PC-9 (cell line): Measurements from ENCODE around the gene SHCBP1. TPM values are rescaled to one million over a fixed set of nuclear protein-coding genes. Genes with fewer than 3 reads are reported as not detected.
A peak's percentile ranks its signal among the peaks of the same experiment; 100 is the strongest.

ENCODE experiments used
- BruUV-seq: library from RNA; stranded (reverse); fragments of 400-500 nt; replicated peaks from 2 replicates; lab custom pipeline; 2021; lab: Mats Ljungman, UMichigan
- CTCF ChIA-PET: fragments of 300-600 bp; sonication (Branson Sonifier 250); formaldehyde crosslinking; loops from one replicate; lab custom pipeline; 2022; ENCODE audit warnings: antibody characterized with exemption; lab: Charles Lee
- POLR2A ChIA-PET: fragments of 300-600 bp; sonication (Branson Sonifier 250); formaldehyde crosslinking; loops from one replicate; lab custom pipeline; 2022; ENCODE audit warnings: antibody characterized with exemption; ENCODE audit not compliant: unreplicated experiment; lab: Charles Lee
- DNase-seq, 2 experiments: peaks; one replicate each; pipeline versions ENCODE4 v3.0.0 to v3.0.0-alpha.2; 2015 to 2022; ENCODE audit warnings: mixed read lengths in 1 of 2
- H2AFZ ChIP-seq: fragments of 200-600 bp; sonication (generic); 2 replicates; pipeline ENCODE4 v1.8.1; 2017; ENCODE audit warnings: antibody characterized with exemption
- H3F3A ChIP-seq: fragments of 200-600 bp; sonication (generic); 2 replicates; pipeline ENCODE4 v1.8.1; 2017; ENCODE audit warnings: antibody characterized with exemption, mild to moderate bottlenecking, low read depth; ENCODE audit not compliant: insufficient read depth
- H3K27ac ChIP-seq: fragments of 200-600 bp; sonication (generic); 2 replicates; pipeline ENCODE4 v1.6.1; 2016; ENCODE audit warnings: mixed run types
- H3K27me3 ChIP-seq: fragments of 200-600 bp; sonication (generic); 2 replicates; pipeline ENCODE4 v1.6.1; 2016; ENCODE audit warnings: low read depth, mixed run types; ENCODE audit not compliant: insufficient read depth
- H3K36me3 ChIP-seq: fragments of 200-600 bp; sonication (generic); 2 replicates; pipeline ENCODE4 v1.6.1; 2016; ENCODE audit warnings: low read depth, mixed run types
- H3K4me1 ChIP-seq: fragments of 200-600 bp; sonication (generic); replicated peaks from 2 replicates; pipeline ENCODE4 v1.6.1; 2016; ENCODE audit warnings: mixed run types; ENCODE audit not compliant: insufficient read depth
- H3K4me2 ChIP-seq: fragments of 200-600 bp; sonication (generic); 2 replicates; pipeline ENCODE4 v1.6.1; 2017; ENCODE audit warnings: mixed run types
- H3K4me3 ChIP-seq: fragments of 200-600 bp; sonication (generic); 2 replicates; pipeline ENCODE4 v1.6.1; 2016; ENCODE audit warnings: mixed run types
- H3K79me2 ChIP-seq: fragments of 200-600 bp; sonication (generic); 2 replicates; pipeline ENCODE4 v1.6.1; 2017; ENCODE audit warnings: low read depth, mixed run types
- H3K9me2 ChIP-seq: fragments of 200-600 bp; sonication (generic); 2 replicates; pipeline ENCODE4 v1.8.1; 2017; ENCODE audit warnings: mild to moderate bottlenecking; ENCODE audit not compliant: insufficient read depth
- H3K9me3 ChIP-seq: fragments of 200-600 bp; sonication (generic); 2 replicates; pipeline ENCODE4 v1.8.1; 2016; ENCODE audit warnings: low read depth; ENCODE audit not compliant: insufficient read depth
- H4K20me1 ChIP-seq: fragments of 200-600 bp; sonication (generic); 2 replicates; pipeline ENCODE4 v1.8.1; 2017; ENCODE audit not compliant: insufficient read depth
- EZH2 ChIP-seq: fragments of 200-600 bp; sonication (generic); IDR thresholded peaks from 2 replicates; pipeline ENCODE4 v1.8.0; 2017; ENCODE audit warnings: antibody characterized with exemption, low read depth
- intact Hi-C: fragments of 100-400 bp; cut with micrococcal nuclease; formaldehyde crosslinking; loops from one replicate; pipeline ENCODE4 v1.10.0; 2022; ENCODE audit not compliant: unreplicated experiment
- total RNA-seq: library from RNA; stranded (reverse); gene quantifications from 2 replicates; pipeline ENCODE4 v1.2.3, GENCODE V29; 2021
- TF ChIP-seq, protein P1 (sequence below): fragments of 200-600 bp; sonication (generic); conservative IDR thresholded peaks from 2 replicates; pipeline ENCODE4 v1.6.1; 2017; ENCODE audit warnings: mixed run types, antibody characterized with exemption, mild to moderate bottlenecking, moderate library complexity

SHCBP1 gene
- total RNA-seq, 1 experiment from 2014 or later = 19.3 TPM

DNA sequence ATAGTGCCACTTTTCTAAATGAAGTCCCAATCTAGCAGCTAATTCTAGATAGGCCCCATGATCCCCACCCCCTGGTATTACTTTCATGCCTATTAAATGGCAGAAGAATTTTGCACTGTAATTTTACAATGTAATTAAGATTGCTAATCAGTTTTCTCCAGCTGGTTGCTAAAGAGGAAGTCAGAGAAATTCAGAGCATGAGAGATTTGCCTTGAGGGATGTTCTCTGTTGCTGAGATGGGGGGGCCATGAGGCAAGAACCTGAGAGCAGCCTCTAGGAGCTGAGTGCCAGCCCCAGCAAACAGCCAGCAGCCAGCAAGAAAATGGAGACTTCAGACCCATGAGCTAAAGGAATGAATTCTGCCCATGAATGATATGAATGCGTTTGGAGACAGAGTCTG is 38.9 kb downstream of the SHCBP1 start:
- Histone ChIP-seq H3K4me1 (no peaks in the 10 kb centered on the region), H2AFZ (no peak overlapping the region), H3K4me3 (no peak overlapping the region), H3K9me3 (peaks cover 7% of the 10 kb centered on the region; the same call in 1 of the 2 replicates), H4K20me1 (no peaks in the 10 kb centered on the region), H3K27ac (no peak overlapping the region), H3K79me2 (no peaks in the 10 kb centered on the region), H3K27me3 (no peaks in the 10 kb centered on the region), H3F3A (no peaks in the 10 kb centered on the region), H3K9me2 (no peaks in the 10 kb centered on the region), H3K36me3 (peaks cover 16% of the 10 kb centered on the region), H3K4me2 (no peak overlapping the region)
- CTCF ChIA-PET = no interaction called here
- intact Hi-C loops = no loop called here
- BruUV-seq = no TSS peak
- DNase-seq = no peak
- POLR2A ChIA-PET = no interaction called here
- TF ChIP-seq, protein P1, sequence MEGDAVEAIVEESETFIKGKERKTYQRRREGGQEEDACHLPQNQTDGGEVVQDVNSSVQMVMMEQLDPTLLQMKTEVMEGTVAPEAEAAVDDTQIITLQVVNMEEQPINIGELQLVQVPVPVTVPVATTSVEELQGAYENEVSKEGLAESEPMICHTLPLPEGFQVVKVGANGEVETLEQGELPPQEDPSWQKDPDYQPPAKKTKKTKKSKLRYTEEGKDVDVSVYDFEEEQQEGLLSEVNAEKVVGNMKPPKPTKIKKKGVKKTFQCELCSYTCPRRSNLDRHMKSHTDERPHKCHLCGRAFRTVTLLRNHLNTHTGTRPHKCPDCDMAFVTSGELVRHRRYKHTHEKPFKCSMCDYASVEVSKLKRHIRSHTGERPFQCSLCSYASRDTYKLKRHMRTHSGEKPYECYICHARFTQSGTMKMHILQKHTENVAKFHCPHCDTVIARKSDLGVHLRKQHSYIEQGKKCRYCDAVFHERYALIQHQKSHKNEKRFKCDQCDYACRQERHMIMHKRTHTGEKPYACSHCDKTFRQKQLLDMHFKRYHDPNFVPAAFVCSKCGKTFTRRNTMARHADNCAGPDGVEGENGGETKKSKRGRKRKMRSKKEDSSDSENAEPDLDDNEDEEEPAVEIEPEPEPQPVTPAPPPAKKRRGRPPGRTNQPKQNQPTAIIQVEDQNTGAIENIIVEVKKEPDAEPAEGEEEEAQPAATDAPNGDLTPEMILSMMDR = no peak

DNA sequence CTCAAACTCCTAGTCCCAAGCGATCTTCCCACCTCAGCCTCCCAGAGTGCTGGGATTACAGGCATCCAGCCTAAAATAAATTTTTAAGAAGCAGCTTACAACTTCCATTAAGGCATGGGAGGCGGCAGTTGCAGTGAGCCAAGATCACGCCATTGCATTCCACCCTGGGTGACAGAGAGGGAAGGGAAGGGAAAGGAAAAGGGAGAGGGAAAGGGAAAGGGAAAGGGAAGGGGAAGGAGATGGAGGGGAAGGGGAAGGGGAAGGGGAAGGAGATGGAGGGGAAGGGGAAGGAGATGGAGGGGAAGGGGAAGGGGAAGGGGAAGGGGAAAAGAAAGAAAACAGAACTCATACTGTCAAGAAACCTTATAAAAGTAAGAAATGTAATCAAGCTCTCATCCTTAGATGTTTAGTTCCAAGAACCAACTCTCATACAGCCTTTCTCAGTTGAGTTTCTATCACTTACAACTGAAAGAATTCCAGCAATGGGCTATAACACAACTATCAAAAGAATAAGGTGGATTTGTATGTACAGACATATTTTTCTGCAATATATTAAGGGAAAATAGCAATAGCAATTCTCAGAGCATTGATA is 43.1 kb downstream of the SHCBP1 start:
- intact Hi-C loops = no loop called here
- no peak for TF ChIP-seq EZH2
- TF ChIP-seq, protein P1 = no peak
- CTCF ChIA-PET = no interaction called here

DNA sequence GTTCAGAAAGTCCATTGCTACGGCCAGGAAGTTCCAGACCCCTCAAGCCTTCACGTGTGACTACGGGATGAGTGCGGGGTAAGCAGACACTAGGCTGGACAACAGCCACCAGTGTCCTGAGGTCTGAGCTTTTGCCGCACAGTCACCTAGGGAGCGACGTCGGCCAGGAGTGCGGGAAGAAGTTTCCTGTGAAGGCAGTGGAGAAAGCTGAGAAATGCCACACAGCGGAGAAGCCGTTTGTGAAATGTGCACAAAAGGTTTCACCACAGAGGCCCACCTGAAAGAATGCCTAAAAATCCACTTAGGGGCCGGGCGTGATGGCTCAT is 47.4 kb downstream of the SHCBP1 start:
- BruUV-seq = no TSS peak
- H2AFZ ChIP-seq = peak overlapping the region; percentile 29; the same call in 1 of the 2 replicates
- H3K27ac ChIP-seq = no peak overlapping the region
- H3K27me3 ChIP-seq = no peaks in the 10 kb centered on the region
- no peaks in the 10 kb centered on the region for H3K9me3 ChIP-seq
- TF ChIP-seq EZH2 = no peak
- TF ChIP-seq, protein P1 = no peak
- H3K4me2 ChIP-seq = peak overlapping the region; percentile 72
- no peaks in the 10 kb centered on the region for H4K20me1 ChIP-seq
- ChIA-PET CTCF (no interaction called here), POLR2A (no interaction called here)
- H3K36me3 ChIP-seq = no peaks in the 10 kb centered on the region
- no peaks in the 10 kb centered on the region for H3K79me2 ChIP-seq
- peak overlapping the region; percentile 14; the same call in 1 of the 2 replicates for H3K4me3 ChIP-seq
- H3K4me1 ChIP-seq = peaks cover 9% of the 10 kb centered on the region; the same call in 1 of the 2 replicates
- no peaks in the 10 kb centered on the region for H3F3A ChIP-seq
- intact Hi-C loops = no loop called here
- DNase-seq = no peak
- no peaks in the 10 kb centered on the region for H3K9me2 ChIP-seq

More for the DNA sequence above, 43.1 kb downstream of the SHCBP1 start:
- BruUV-seq = no TSS peak
- H2AFZ ChIP-seq = no peak overlapping the region
- H3K27me3 ChIP-seq = no peaks in the 10 kb centered on the region
- no peaks in the 10 kb centered on the region for H4K20me1 ChIP-seq
- H3K4me2 ChIP-seq = no peak overlapping the region
- H3K4me3 ChIP-seq = no peak overlapping the region
- 0 out of 2 replicates have a peak, but pooled peaks cover under 1% of the 10 kb centered on the region for H3K36me3 ChIP-seq
- no peaks in the 10 kb centered on the region for H3K9me2 ChIP-seq
- H3K27ac ChIP-seq = no peak overlapping the region
- H3K79me2 ChIP-seq = no peaks in the 10 kb centered on the region
- no peaks in the 10 kb centered on the region for H3F3A ChIP-seq
- POLR2A ChIA-PET = no interaction called here
- DNase-seq = no peak
- H3K4me1 ChIP-seq = peaks cover 9% of the 10 kb centered on the region; the same call in 1 of the 2 replicates
- no peaks in the 10 kb centered on the region for H3K9me3 ChIP-seq
